GM23338 (cell line): ENCODE results near the gene TMEM250. TPM values are rescaled to one million over a fixed set of nuclear protein-coding genes. Genes with fewer than 3 reads are reported as not detected.

Experiments
- ATAC-seq: fragments of 200-7000 bp; cut with Tn5 transposase; 3 replicates; pipeline ENCODE4 v1.9.1; 2020
- DNase-seq: peaks from one replicate; pipeline ENCODE4 v3.0.0-alpha.2; 2015; ENCODE audit warnings: low spot score
- H2AFZ ChIP-seq: fragments of 200-600 bp; sonication (generic); 2 replicates; pipeline ENCODE4 v1.8.0; 2016; ENCODE audit warnings: antibody characterized with exemption, mild to moderate bottlenecking, moderate library complexity
- H3F3A ChIP-seq: fragments of 200-600 bp; sonication (generic); replicated peaks from 2 replicates; pipeline ENCODE4 v1.8.0; 2017; ENCODE audit warnings: antibody characterized with exemption, mixed run types, low read depth
- H3K27ac ChIP-seq: fragments of 200-600 bp; sonication (generic); 2 replicates; pipeline ENCODE4 v1.6.1; 2016; ENCODE audit warnings: low read depth
- H3K27me3 ChIP-seq: fragments of 200-600 bp; sonication (generic); 2 replicates; pipeline ENCODE4 v1.8.0; 2016; ENCODE audit warnings: mild to moderate bottlenecking, mixed run types, moderate library complexity; ENCODE audit not compliant: insufficient read depth
- H3K36me3 ChIP-seq: fragments of 200-600 bp; sonication (generic); 2 replicates; pipeline ENCODE4 v1.8.0; 2016; ENCODE audit warnings: mild to moderate bottlenecking; ENCODE audit not compliant: insufficient read depth
- H3K4me1 ChIP-seq: fragments of 200-600 bp; sonication (generic); 2 replicates; pipeline ENCODE4 v1.8.0; 2016; ENCODE audit warnings: mild to moderate bottlenecking, moderate library complexity; ENCODE audit not compliant: insufficient read depth
- H3K4me2 ChIP-seq: fragments of 200-600 bp; sonication (generic); 2 replicates; pipeline ENCODE4 v1.7.1; 2017; ENCODE audit warnings: mixed run types
- H3K4me3 ChIP-seq: fragments of 200-600 bp; sonication (generic); 2 replicates; pipeline ENCODE4 v1.6.1; 2016; ENCODE audit warnings: mixed run types
- H3K79me2 ChIP-seq: fragments of 200-600 bp; sonication (generic); replicated peaks from 2 replicates; pipeline ENCODE4 v1.8.0; 2017; ENCODE audit warnings: mild to moderate bottlenecking; ENCODE audit not compliant: insufficient read depth
- H3K9me2 ChIP-seq: fragments of 200-600 bp; sonication (generic); 2 replicates; pipeline ENCODE4 v1.8.0; 2017; ENCODE audit not compliant: insufficient read depth
- H4K20me1 ChIP-seq: fragments of 200-600 bp; sonication (generic); replicated peaks from 2 replicates; pipeline ENCODE4 v1.8.0; 2017; ENCODE audit warnings: mild to moderate bottlenecking; ENCODE audit not compliant: insufficient read depth
- H3K27ac Mint-ChIP-seq: 2 replicates; pipeline ENCODE4 v1.8.0; 2020; ENCODE audit warnings: inconsistent platforms, mild to moderate bottlenecking, moderate library complexity, mixed read lengths
- H3K27me3 Mint-ChIP-seq: 3 replicates; pipeline ENCODE4 v1.8.0; 2022; ENCODE audit warnings: low read depth, mild to moderate bottlenecking, moderate library complexity, mixed read lengths, inconsistent platforms; ENCODE audit not compliant: insufficient read depth, poor library complexity
- H3K36me3 Mint-ChIP-seq: 3 replicates; pipeline ENCODE4 v1.8.0; 2021; ENCODE audit warnings: low read depth, mild to moderate bottlenecking, inconsistent platforms, moderate library complexity, mixed read lengths
- H3K4me1 Mint-ChIP-seq: 3 replicates; pipeline ENCODE4 v1.8.0; 2020; ENCODE audit warnings: mild to moderate bottlenecking, inconsistent platforms, mixed read lengths
- H3K4me3 Mint-ChIP-seq: 3 replicates; pipeline ENCODE4 v1.8.0; 2021; ENCODE audit warnings: moderate library complexity, mild to moderate bottlenecking, inconsistent platforms, mixed read lengths
- H3K9me3 Mint-ChIP-seq: 3 replicates; pipeline ENCODE4 v1.8.0; 2020; ENCODE audit warnings: moderate library complexity, mild to moderate bottlenecking, inconsistent platforms, mixed read lengths
- CREB1 ChIP-seq: fragments of 250-450 bp; sonication (Bioruptor Pico); IDR thresholded peaks from 2 replicates; pipeline ENCODE4 v1.5.0; 2020; ENCODE audit warnings: low read depth, mild to moderate bottlenecking, moderate library complexity
- EZH2 ChIP-seq: fragments of 200-600 bp; sonication (generic); IDR thresholded peaks from one replicate; pipeline ENCODE4 v1.8.0; 2017; ENCODE audit warnings: antibody characterized with exemption, mild to moderate bottlenecking, low read depth; ENCODE audit not compliant: unreplicated experiment
- EZH2phosphoT487 ChIP-seq: fragments of 200-600 bp; sonication (generic); IDR thresholded peaks from one replicate; pipeline ENCODE4 v1.8.1; 2018; ENCODE audit warnings: antibody characterized with exemption; ENCODE audit not compliant: unreplicated experiment
- JUNB ChIP-seq: IDR thresholded peaks from one replicate; pipeline ENCODE4 v1.6.1; 2016; ENCODE audit warnings: antibody characterized with exemption; ENCODE audit not compliant: unreplicated experiment
- NANOG ChIP-seq: IDR thresholded peaks from 2 replicates; pipeline ENCODE4 v1.6.1; 2016; ENCODE audit warnings: antibody characterized with exemption, borderline replicate concordance
- POLR2AphosphoS5 ChIP-seq: IDR thresholded peaks from 2 replicates; pipeline ENCODE4 v1.6.1; 2016; ENCODE audit warnings: antibody characterized with exemption, low read depth
- REST ChIP-seq: IDR thresholded peaks from one replicate; pipeline ENCODE4 v1.6.1; 2018; ENCODE audit warnings: antibody characterized with exemption; ENCODE audit not compliant: unreplicated experiment
- STAT1 ChIP-seq: IDR thresholded peaks from one replicate; pipeline ENCODE4 v1.6.1; 2016; ENCODE audit warnings: antibody characterized with exemption; ENCODE audit not compliant: unreplicated experiment
- ZNF331 ChIP-seq: fragments of 250-450 bp; sonication (Bioruptor Pico); IDR thresholded peaks from 2 replicates; pipeline ENCODE4 v1.5.0; 2020; ENCODE audit warnings: low read depth, mild to moderate bottlenecking, moderate library complexity
- polyA plus RNA-seq: library from polyadenylated mRNA; unstranded; fragments of >200 nt; fragmentation: Nextera tagmentation; extraction: Ambion mirVana; gene quantifications from 2 replicates; pipeline ENCODE4 v1.2.1, GENCODE V29; 2016
- total RNA-seq: library from RNA; depleted of rRNA; stranded (reverse); fragments of >200 nt; shearing (Covaris generic); gene quantifications from 2 replicates; pipeline ENCODE4 v1.2.3, GENCODE V29; 2014
- TF ChIP-seq, protein P1 (sequence below), 2 experiments: fragments of 200-600 bp in 1 of 2; sonication (generic) in 1 of 2; conservative IDR thresholded peaks; 2 replicates each; pipeline versions ENCODE4 v1.5.1 to v1.6.1; 2016 to 2017; ENCODE audit warnings: antibody characterized with exemption in 2 of 2, low read depth in 2 of 2, mild to moderate bottlenecking in 2 of 2, moderate library complexity in 1 of 2
- TF ChIP-seq, protein P2 (sequence below): IDR thresholded peaks from 2 replicates; pipeline ENCODE4 v1.6.1; 2016; ENCODE audit warnings: antibody characterized with exemption

Gene TMEM250
- total and polyA plus RNA-seq, 2 experiments from 2014 or later = 12.2 to 39.2 TPM

DNA sequence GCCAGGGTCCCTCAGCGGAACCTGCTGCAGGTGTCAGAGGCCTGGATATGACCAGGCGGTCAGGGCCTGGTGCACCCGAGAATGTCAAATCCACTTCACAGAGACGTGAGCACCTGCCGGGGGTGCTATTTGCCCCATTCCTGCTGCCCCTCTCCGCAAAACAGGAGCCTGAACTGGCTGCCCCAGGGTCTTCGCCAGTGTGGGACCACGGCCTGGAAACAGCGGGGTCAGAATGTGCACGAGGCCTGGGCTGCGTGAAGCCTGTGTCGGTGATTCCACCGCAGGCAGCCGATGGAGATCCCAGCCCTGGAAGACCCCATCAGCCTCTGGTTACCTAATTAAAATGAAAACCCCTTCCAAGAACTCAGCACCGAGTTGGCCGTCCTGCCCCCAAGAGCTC lies 41.2 kb upstream of the TMEM250 start:
- no peak for TF ChIP-seq EZH2phosphoT487
- TF ChIP-seq STAT1 = no peak
- Mint-ChIP-seq H3K4me3 (no peak overlapping the region), H3K4me1 (peaks cover 15% of the 10 kb centered on the region), H3K27ac (no peak overlapping the region), H3K36me3 (peaks cover 2% of the 10 kb centered on the region; the same call in 1 of the 3 replicates), H3K9me3 (peaks cover 20% of the 10 kb centered on the region), H3K27me3 (peaks cover 2% of the 10 kb centered on the region)
- no peaks in the 10 kb centered on the region; the same call in 1 of the 2 replicates for H3K4me1 ChIP-seq
- no peaks in the 10 kb centered on the region for H3K36me3 ChIP-seq
- H3K9me2 ChIP-seq = no peaks in the 10 kb centered on the region
- no peaks in the 10 kb centered on the region for H3K79me2 ChIP-seq
- no peak overlapping the region for H3K4me3 ChIP-seq
- H3F3A ChIP-seq = no peaks in the 10 kb centered on the region
- DNase-seq = no peak
- no peak overlapping the region for H2AFZ ChIP-seq
- H4K20me1 ChIP-seq = no peaks in the 10 kb centered on the region
- ATAC-seq = no peak
- H3K27me3 ChIP-seq = no peaks in the 10 kb centered on the region
- H3K4me2 ChIP-seq = no peak overlapping the region
- H3K27ac ChIP-seq = no peak overlapping the region

GRCh38 chr9:136157477-136158265 lies 39.0 kb upstream of the TMEM250 start:
- H3K4me1 ChIP-seq = no peaks in the 10 kb centered on the region; the same call in 1 of the 2 replicates
- no peak overlapping the region for H3K4me2 ChIP-seq
- no peak overlapping the region for H2AFZ ChIP-seq
- Mint-ChIP-seq H3K36me3 (peaks cover under 1% of the 10 kb centered on the region; the same call in 2 of the 3 replicates), H3K4me3 (no peak overlapping the region), H3K27me3 (peaks cover 6% of the 10 kb centered on the region), H3K4me1 (peaks cover 18% of the 10 kb centered on the region), H3K27ac (no peak overlapping the region), H3K9me3 (peaks cover 7% of the 10 kb centered on the region; the same call in 1 of the 3 replicates)
- ATAC-seq (no peak), DNase-seq (no peak)
- H3K36me3 ChIP-seq = no peaks in the 10 kb centered on the region
- H3K9me2 ChIP-seq = no peaks in the 10 kb centered on the region
- no peak overlapping the region for H3K4me3 ChIP-seq
- H3K27ac ChIP-seq = no peak overlapping the region
- H3K79me2 ChIP-seq = no peaks in the 10 kb centered on the region
- TF ChIP-seq, protein P1, sequence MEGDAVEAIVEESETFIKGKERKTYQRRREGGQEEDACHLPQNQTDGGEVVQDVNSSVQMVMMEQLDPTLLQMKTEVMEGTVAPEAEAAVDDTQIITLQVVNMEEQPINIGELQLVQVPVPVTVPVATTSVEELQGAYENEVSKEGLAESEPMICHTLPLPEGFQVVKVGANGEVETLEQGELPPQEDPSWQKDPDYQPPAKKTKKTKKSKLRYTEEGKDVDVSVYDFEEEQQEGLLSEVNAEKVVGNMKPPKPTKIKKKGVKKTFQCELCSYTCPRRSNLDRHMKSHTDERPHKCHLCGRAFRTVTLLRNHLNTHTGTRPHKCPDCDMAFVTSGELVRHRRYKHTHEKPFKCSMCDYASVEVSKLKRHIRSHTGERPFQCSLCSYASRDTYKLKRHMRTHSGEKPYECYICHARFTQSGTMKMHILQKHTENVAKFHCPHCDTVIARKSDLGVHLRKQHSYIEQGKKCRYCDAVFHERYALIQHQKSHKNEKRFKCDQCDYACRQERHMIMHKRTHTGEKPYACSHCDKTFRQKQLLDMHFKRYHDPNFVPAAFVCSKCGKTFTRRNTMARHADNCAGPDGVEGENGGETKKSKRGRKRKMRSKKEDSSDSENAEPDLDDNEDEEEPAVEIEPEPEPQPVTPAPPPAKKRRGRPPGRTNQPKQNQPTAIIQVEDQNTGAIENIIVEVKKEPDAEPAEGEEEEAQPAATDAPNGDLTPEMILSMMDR (conservative IDR thresholded peaks at IDR 0.05; ENCODE audit: low read depth in 2 of 2) = no peak
- TF ChIP-seq POLR2AphosphoS5 (no peak), JUNB (no peak), REST (no peak), EZH2 (no peak), NANOG (no peak), ZNF331 (no peak), EZH2phosphoT487 (no peak), STAT1 (no peak), CREB1 (CRISPR knock-in tag) (no peak)
- TF ChIP-seq, protein P2, sequence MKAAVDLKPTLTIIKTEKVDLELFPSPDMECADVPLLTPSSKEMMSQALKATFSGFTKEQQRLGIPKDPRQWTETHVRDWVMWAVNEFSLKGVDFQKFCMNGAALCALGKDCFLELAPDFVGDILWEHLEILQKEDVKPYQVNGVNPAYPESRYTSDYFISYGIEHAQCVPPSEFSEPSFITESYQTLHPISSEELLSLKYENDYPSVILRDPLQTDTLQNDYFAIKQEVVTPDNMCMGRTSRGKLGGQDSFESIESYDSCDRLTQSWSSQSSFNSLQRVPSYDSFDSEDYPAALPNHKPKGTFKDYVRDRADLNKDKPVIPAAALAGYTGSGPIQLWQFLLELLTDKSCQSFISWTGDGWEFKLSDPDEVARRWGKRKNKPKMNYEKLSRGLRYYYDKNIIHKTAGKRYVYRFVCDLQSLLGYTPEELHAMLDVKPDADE = no peak
- H4K20me1 ChIP-seq = no peaks in the 10 kb centered on the region
- H3K27me3 ChIP-seq = no peaks in the 10 kb centered on the region
- H3F3A ChIP-seq = no peaks in the 10 kb centered on the region
